Tibial nerve (tissue), 4 donors: ENCODE data around the gene ZNF423.

Experiments
- CTCF ChIP-seq, 5 experiments: fragments of 200-600 bp in 3 of 5; fragments of 450-650 bp in 2 of 5; sonication (generic) in 3 of 5; IDR thresholded peaks; one replicate each; pipeline ENCODE4 v1.5.1; 2016 to 2019; ENCODE audit warnings: antibody characterized with exemption in 5 of 5, mild to moderate bottlenecking in 3 of 5, moderate library complexity in 2 of 5
- EP300 ChIP-seq, 2 donors: sonication (generic); formaldehyde crosslinking; IDR thresholded peaks; one replicate each; pipeline ENCODE4 v1.6.1; 2017; ENCODE audit warnings: antibody characterized with exemption in 2 of 2, mild to moderate bottlenecking in 1 of 2
- POLR2A ChIP-seq, 2 donors: fragments of 450-650 bp; IDR thresholded peaks; one replicate each; pipeline ENCODE4 v1.6.1; 2017; ENCODE audit warnings: antibody characterized with exemption in 2 of 2, mild to moderate bottlenecking in 2 of 2, moderate library complexity in 2 of 2

- TF ChIP-seq CTCF (IDR thresholded peaks at IDR 0.05) (no peak), POLR2A (IDR thresholded peaks at IDR 0.05) (no peak), EP300 (IDR thresholded peaks at IDR 0.05) (no peak)
Observed at GRCh38 chr16:49489686-49490320, 366.1 kb downstream of the ZNF423 start.
